Lower leg skin (tissue), 4 donors: ENCODE measurements around the gene TRMT2A. TPM values are rescaled to one million over a fixed set of nuclear protein-coding genes. Genes with fewer than 3 reads are reported as not detected.

ENCODE experiments used
- DNase-seq, 2 donors: peaks; one replicate each; pipeline ENCODE4 v3.0.0-alpha.2; 2019; ENCODE audit warnings: low spot score in 2 of 2
- H3K4me3 ChIP-seq: fragments of 200-600 bp; sonication (generic); 2 replicates; pipeline ENCODE4 v1.5.1; 2017; ENCODE audit warnings: mild to moderate bottlenecking, low read depth; ENCODE audit not compliant: poor library complexity, severe bottlenecking
- POLR2A ChIP-seq, 2 donors: fragments of 450-650 bp; IDR thresholded peaks; one replicate each; pipeline ENCODE4 v1.6.1; 2016 to 2017; ENCODE audit warnings: antibody characterized with exemption in 2 of 2, mild to moderate bottlenecking in 1 of 2, moderate library complexity in 1 of 2
- WGBS, 2 donors: methylation state at CpG; one replicate each; pipeline ENCODE4 v1.1.5; 2018; 5-methylcytosine and 5-hydroxymethylcytosine counted together
- intact Hi-C: fragments of 100-400 bp; cut with DNase I; formaldehyde crosslinking; loops from one replicate; pipeline ENCODE4 v1.15.0; 2023; ENCODE audit warnings: low total_unique reads
- total RNA-seq, 4 donors: library from RNA; depleted of rRNA; stranded (reverse); fragments of >200 nt; gene quantifications; one replicate each; pipeline ENCODE4 v1.1.0, GENCODE V29; 2016
- TF ChIP-seq, protein P1 (sequence below), 3 donors: fragments of 450-650 bp; IDR thresholded peaks; one replicate each; pipeline ENCODE4 v1.5.1; 2016; ENCODE audit warnings: antibody characterized with exemption in 3 of 3, mild to moderate bottlenecking in 3 of 3, moderate library complexity in 2 of 3

Gene TRMT2A
- total RNA-seq, 4 donors from 2014 or later, result 41.6 to 97.5 (median 52.8) TPM

DNA sequence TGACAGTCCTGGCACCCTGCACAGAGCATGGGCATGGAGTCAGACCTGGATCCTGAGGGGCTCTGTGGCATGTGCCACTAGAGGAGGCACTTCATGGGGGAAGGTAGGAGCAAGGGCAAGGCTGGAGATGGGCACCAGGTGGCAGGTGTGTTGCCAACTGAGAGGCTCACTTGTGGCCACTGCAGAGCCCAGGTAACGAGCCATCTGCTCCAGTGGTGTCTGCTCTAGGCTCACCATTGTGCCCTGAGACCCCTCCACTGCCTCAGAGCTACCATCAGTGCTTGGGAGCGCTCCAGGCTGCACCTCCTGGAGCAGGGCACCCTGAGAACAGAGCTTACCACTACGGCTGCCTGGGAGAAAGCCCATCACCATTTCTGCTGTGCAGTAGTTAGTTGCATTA, 13.3 kb upstream of the TRMT2A start:
- 53 to 80% methylated on average over 1 to 3 of the region's 3 CpGs for WGBS, 2 donors
- intact Hi-C loops, result no loop called here

DNA sequence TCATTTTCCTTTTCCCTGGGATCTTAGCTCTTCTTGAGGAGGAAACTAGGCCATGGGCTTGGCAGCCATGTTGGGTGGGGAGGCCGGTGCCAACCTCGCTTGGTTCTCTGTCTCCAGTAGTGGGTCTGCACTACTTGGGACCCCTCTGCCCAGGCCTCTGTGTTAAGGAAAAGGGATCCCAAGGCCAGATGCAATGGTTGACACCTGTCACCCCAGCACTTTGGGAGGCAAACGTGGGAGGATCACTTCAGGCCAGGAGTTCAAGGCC, 12.7 kb upstream of the TRMT2A start:
- H3K4me3 ChIP-seq, result no peak overlapping the region
- WGBS, 2 donors, result 73 to 83% methylated on average over 3 of the region's 3 CpGs
- no peak for TF ChIP-seq POLR2A (IDR thresholded peaks at IDR 0.05)
- TF ChIP-seq, protein P1, sequence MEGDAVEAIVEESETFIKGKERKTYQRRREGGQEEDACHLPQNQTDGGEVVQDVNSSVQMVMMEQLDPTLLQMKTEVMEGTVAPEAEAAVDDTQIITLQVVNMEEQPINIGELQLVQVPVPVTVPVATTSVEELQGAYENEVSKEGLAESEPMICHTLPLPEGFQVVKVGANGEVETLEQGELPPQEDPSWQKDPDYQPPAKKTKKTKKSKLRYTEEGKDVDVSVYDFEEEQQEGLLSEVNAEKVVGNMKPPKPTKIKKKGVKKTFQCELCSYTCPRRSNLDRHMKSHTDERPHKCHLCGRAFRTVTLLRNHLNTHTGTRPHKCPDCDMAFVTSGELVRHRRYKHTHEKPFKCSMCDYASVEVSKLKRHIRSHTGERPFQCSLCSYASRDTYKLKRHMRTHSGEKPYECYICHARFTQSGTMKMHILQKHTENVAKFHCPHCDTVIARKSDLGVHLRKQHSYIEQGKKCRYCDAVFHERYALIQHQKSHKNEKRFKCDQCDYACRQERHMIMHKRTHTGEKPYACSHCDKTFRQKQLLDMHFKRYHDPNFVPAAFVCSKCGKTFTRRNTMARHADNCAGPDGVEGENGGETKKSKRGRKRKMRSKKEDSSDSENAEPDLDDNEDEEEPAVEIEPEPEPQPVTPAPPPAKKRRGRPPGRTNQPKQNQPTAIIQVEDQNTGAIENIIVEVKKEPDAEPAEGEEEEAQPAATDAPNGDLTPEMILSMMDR (IDR thresholded peaks at IDR 0.05), result no peak
- no peak for DNase-seq
- intact Hi-C loops, result loop anchor here (5.0 kb wide), 1 partner anchor 157 kb away; no protein-coding TSS in a partner anchor

More for the DNA sequence above, 13.3 kb upstream of the TRMT2A start:
- TF ChIP-seq, protein P1 (IDR thresholded peaks at IDR 0.05), result no peak
- DNase-seq, result no peak
- H3K4me3 ChIP-seq, result no peak overlapping the region

DNA sequence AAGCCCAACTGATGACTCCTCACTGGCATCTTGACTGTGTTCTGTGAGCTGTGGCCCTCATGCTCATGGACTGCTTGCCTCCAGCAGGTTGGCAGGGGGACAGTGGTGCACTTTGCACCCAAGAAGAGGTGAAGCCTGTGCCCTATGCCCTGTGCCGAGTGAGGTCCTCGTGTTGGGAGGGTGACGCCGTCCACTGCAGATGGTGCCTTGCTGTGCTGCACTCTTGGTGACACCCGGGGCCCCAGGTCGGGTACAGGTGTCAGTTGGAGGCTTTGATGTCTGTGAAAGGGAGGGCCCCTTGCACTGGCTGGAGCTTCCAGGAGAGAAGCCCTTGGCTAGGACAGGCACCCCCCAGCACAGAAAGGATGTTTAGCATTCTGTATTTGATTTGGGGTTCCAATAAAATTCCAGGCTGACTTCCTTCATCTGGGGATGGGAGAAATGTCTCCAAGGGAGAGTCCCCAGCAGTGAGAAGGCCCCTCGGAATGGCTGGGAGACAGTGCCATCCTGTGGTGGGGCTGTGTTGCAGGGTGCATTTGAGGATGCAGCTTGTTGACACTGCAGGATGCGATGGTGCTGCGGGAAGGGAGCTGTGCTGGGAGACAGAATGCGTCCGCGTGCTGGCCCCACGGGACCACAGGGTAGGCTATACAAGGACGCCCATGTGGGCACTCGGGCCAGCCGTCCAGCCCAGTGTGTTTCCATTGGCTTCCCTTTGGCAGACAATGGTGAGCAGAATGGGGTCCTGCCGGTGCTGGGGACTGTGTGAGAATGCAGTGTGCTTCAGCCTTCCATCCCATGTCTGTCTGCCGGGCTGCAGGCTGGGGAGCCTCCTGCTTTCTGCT, 12.1 kb upstream of the TRMT2A start:
- DNase-seq, result no peak
- 35 to 58% methylated on average over 9 to 16 of the region's 18 CpGs for WGBS, 2 donors

DNA sequence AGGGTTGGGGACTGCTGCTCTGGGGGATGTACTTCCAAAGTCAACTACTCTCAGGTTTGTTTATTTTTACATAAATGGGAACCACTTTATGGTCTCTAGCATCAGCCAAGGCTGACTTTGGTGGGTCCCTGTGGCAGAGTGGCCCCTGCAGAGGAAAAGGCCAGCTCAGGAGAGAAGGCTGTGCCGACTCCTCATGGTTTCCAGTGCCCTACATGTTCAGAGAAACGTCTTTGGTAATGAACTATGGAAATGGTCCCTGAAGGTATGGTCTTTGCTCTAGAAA, 11.5 kb upstream of the TRMT2A start:
- no peak for TF ChIP-seq POLR2A (IDR thresholded peaks at IDR 0.05)
- TF ChIP-seq, protein P1 (IDR thresholded peaks at IDR 0.05), result no peak
- intact Hi-C loops, result loop anchor here (5.0 kb wide), 1 partner anchor 156 kb away; no protein-coding TSS in a partner anchor
- no peak overlapping the region for H3K4me3 ChIP-seq
- no peak for DNase-seq
- 46 to 50% methylated on average over 2 of the region's 2 CpGs for WGBS, 2 donors

More for the DNA sequence above, 12.1 kb upstream of the TRMT2A start:
- H3K4me3 ChIP-seq, result no peak overlapping the region
- intact Hi-C loops, result loop anchor here (5.0 kb wide), 1 partner anchor 157 kb away; no protein-coding TSS in a partner anchor
- TF ChIP-seq, protein P1 (IDR thresholded peaks at IDR 0.05), result no peak

DNA sequence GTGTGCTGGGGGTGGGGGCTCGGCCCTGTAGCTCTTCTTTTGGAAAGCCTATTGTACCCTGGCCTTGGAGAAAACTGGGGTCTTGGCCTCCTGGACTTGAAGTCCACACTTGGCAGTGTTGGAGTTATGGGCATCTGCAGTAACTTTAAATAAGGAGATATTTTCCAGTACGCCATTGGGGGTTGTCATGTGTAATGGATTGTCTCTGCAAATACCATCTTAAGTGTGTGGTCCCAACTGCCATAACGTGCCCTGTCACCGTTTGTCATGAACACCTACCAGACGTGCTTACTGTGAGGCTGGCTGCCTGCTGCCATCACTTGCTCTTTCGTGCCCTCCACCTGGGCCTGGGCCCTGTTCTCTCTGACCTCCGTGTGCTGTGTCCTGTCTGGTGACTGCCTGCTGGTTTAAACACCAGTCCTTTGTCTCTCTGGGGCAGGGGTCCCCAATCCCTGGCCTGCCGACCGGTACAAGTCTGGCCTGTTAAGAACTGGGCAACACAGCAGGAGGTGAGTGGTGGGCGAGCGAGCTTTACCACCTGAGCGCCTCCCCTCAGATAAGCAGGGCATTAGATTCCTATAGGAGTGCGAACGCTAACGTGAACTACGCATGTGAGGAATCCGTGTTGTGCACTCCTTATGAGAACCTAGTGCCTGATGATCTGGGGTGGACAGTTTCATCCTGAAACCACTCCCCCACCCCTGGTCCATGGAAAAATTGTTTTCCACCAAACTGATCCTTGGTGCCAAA, 11.0 kb upstream of the TRMT2A start:
- no peak for DNase-seq
- TF ChIP-seq, protein P1 (IDR thresholded peaks at IDR 0.05), result no peak
- no peak for TF ChIP-seq POLR2A (IDR thresholded peaks at IDR 0.05)
- intact Hi-C loops, result loop anchor here (5.0 kb wide), 1 partner anchor 156 kb away; no protein-coding TSS in a partner anchor
- H3K4me3 ChIP-seq, result no peak overlapping the region
- WGBS, 2 donors, result 76 to 78% methylated on average over 17 of the region's 17 CpGs
